HG02852 (cell line): ENCODE data around the gene LDLRAD3.

Experiments used
- ATAC-seq: cut with Tn5 transposase; IDR thresholded peaks from one replicate; pipeline ENCODE4 v1.9.1; 2021; ENCODE audit warnings: mild to moderate bottlenecking, moderate library complexity; ENCODE audit not compliant: unreplicated experiment

LDLRAD3 gene

DNA sequence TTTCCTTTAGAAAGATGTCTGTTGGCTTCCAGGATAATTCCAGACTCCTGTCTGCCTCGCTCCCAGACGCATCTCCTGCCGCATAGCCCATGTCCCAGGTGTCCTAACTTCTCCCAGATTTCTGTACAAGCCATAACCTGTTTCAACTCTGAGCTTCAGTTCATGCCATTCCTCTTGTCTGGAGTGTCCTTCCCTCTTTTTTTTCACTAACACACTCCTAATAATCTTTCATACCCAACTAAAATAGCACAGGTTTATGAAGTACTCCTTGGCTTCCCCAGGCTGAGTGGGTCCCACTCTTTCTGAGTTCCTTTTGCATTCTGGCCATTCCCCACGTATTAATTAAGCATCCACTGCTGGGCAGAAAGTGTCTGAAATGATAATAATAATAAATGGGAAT lies 123.0 kb downstream of the LDLRAD3 start:
- no peak for ATAC-seq

DNA sequence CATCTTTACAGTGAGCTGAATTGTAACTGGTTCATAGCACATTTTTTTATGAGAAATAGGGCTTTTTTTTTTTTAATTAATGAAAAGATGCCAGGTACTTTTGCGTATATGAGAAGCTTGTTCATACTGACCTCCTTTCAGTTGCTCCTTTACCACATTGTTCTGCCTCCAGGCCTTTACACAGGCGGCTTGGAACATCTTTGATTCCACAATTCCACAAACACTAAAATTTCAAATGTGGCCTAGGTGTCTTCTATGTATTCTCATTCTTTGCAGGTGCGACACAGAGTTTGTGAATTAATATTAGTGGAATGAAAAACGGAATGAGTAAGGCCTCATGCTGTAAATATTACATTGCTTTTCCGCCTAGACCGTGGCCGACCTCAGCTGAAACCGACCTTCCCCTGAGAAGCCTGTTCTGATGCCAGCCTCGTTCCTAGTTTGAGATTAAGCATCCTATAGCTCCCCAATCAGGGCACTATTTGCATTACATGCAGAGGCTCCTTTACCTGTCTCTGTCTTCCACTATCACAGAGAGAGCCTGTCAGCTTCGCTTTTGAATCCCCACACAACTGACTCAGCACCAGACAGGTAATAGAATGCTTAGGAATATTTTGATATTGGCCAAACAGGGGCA lies 125.8 kb downstream of the LDLRAD3 start:
- no peak for ATAC-seq

DNA sequence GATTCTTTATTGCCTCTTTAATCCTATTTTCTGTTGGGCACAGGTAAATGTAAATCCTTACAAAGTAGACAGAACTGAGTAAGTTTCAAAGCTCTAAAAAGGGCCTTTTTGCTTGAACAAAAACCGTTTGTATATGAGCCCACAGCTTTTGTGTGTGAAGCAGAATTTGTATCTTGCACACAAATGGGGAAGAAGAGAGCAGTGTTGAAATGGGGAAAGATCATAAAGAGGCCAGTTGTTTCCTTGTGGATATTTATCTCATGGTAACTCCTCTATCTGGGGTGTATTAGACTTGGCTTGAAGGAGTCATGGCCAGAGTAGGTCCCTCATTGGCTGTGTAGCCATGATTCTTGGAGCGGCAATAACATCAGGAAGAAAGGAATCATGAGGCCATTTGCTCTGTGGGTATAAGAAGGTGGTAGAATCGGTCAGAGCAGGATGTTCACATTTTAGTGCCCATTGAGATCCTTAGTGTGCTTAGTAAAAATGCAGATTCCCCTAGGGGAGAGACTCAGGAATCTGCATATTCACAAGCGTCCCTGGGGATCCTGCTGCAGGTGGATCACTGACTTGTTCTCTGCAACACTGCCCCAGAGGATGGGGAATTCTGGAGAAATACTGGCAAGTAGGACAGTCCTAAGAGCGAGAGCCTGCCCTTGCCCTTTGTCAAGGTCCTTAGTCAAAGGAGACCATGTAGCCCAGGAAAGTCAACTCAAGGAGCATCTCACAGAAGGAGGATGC lies 126.5 kb downstream of the LDLRAD3 start:
- no peak for ATAC-seq

DNA sequence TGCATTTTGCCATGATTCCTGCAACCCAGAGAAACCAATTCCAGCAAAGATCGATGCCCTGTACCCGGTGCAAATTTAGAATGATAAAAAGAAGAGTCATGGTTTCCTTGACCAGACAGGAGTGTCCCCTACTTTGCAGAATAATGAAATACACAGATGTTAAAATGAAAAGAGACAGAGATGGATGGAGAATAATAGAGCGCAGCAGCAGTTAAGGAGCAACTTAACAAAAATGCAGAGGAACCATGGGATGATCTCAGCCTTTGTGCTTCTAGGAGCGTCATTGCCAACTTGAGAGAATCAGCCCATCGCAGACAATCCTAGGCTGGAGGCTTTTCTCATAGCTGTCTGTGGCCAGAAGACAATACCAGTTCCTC lies 127.1 kb downstream of the LDLRAD3 start:
- no peak for ATAC-seq

DNA sequence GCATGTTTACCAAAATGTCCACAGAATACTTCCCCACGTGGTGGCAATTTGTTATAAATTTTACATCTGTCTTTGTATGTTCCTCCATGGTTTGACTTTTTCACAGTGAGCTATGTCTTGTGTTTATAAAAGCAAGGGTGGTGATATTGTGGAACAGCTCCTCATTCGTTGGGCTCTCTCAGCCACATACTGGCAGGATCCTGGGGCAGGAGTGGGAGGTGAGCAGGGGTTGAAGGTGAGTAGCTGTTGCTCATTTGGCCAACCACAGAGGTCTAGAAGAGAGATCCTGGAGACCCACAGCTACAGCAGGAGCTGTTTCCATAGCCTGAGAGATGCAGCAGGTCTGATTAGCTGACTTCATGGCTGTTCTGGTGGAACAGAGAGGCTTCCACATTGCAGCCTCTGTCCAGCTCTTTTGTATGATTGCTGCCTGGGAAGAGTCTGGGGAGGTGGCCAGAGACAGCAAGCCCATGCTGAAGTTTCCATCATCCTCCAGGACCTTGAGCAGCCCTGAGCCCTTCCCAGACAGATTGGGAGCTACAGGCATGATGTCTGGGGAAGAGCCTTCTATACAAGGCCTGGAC lies 128.1 kb downstream of the LDLRAD3 start:
- no peak for ATAC-seq

DNA sequence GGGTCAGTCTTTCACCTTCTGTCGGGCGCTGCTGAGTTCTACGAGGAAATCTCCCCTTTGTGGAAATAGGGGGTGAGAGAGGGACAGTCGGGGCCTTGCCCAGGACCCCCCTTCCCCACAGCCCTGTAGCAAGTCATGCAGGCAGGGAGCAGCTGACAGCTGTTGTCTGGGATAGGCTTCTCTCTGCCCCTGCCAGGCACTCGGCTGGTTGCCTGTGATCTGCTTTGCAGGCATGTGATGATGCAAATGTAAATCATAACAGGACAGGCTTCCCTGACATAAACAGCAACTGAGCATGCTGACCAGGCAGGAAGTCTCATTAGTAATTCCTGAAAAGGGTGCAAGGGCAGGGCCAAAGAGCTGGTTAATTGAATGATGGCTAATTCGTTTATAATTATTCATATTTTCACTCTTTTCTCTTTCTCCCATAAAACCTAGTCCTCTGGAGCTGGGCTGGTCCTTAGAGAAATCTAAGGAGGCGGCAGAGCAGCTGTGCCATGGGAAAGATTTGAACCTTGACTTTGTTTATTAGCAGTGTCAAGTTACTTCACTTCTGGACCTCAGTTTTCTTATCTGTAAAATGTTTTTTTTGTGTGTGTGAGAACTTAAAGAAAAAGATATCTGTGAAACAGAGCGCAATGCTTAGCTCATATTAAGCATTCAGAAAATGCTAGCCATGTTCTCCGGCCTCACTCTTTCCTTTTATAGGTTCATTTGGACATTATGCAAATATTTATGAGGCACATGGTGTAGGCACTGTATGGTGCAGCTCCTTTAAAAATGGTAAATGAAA lies 129.7 kb downstream of the LDLRAD3 start:
- no peak for ATAC-seq

DNA sequence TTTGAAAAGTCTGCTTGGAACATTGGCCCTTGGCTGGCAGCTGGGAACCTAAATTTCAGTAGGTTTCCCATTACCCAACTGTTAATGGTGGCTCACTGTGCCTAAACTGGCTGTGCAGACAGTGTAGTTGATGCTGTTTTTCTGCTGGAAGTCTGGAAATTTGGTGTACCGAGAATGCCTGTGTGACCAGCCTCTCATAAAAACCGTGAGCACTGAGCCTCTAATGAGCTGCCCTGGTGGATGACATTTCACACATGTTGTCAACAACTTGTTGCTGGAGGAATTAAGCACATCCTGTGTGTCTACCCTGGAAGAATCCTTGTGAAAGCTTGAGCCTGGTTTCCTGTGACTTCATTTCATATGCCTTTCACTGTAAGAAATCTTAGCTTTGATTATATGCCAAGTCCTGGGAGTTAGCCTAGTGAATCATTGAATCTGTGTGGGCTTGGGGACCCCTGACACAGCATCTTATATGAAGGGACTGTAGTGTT lies 131.1 kb downstream of the LDLRAD3 start:
- no peak for ATAC-seq

DNA sequence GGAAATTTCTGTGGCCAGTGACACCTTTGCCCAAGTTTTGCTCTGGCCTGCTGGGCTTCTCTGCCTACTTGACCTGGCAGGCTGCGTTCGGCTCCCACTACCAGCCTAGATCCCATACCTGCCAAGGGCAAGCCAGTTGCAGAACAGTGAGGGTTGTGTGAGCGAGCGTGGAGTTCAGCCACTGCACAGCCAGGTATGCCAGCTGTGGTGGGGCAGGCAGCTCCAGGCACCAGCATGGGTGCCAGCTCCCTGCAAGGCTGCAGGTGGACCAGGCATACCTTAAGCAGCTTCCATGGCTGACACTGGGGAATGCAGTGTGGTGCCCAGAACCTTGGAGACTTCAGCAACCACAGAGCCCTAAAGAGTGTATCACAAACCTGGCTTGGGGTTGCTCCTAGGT lies 133.5 kb downstream of the LDLRAD3 start:
- no peak for ATAC-seq

DNA sequence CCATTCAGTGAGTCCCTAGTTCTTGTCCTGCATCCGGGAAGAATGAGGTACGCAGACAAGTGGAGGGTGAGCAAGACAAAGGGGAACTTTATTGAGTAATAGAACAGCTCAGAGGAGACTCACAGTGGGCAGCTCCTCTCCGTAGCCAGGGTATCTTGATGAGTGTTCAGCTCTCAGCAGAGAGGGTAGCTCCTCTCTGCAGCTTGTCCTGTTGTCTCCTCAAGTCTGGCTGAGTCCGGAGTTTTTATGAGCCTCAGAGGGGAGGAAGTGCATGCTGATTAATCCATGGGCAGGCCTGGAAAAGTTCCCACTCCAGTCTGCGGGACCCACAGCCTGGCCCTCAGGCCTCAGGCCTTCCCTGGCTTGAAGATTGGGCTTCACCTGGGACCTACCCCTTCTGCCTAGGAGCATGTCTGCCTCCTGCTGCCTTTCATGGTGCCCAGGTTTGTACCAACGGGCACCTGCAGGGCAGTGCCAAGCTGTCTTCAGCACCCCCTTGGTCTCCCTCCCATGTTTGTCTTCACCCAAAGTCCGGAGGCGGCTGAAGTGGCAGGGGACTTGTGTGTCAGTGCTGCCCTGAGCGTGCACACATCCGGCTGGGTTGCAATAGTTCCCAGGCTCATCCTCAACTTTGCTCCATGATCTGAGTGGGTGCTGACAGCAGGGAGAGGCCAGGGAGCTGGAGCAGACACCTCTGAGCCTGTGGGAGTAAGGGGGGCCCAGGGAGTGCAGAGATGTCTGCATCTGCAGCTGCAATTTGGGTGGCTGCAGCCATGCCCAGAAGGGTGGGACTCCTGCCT lies 134.2 kb downstream of the LDLRAD3 start:
- no peak for ATAC-seq

DNA sequence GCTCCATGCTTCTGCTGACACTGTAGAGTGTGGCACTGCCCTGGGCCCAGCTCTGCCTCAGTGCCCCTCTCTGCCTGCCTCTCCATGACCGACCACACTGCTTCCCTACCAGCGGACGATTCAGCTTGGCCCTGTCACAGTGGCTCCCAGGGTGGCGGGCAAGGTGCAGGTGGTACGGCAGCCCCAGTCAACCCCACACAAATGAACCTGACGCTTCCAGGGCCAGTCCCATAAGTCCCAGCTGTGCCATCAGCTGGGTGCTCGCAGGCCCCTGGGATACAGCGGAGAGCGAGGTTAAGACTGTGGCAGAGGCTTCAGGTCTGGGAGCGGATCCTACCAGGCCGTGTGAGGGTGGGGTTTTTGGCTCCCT lies 134.8 kb downstream of the LDLRAD3 start:
- no peak for ATAC-seq

DNA sequence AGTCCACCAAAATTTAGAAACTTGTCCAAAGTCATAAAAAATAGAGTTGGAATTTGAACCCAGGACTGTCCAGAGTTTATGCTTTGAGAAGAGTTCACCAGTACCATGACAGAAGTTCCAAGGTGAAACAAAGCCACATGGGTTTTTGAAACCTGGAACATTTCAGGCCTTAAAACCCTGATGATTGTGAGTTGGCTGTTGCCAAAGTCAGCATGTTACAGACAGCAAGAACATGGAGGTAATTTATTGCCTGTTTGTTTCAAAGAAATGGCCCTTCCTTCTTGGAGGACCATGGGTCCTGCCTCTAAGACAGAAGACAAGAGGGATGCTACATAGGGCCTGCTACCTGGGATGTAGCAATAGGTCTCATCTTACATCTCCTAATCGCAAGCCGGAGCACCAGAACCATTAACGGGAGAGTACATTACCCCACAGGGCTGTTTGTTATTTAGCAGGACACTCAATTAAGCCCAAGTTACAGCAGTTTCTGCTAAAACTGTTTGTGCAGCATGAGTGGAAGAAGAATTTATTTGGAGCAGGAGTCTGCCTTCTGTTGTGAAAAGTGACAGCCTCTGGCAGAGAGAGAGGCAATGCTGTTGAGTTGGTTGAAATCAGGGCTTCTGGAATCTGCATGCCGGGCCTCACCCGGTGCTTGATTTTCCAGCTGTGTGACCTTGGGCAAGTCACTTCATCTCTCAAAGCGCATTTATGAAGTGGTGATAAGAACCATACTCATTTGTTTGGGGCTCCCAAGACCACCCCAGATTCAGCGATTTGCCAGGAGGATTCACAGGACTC lies 136.2 kb downstream of the LDLRAD3 start:
- no peak for ATAC-seq

DNA sequence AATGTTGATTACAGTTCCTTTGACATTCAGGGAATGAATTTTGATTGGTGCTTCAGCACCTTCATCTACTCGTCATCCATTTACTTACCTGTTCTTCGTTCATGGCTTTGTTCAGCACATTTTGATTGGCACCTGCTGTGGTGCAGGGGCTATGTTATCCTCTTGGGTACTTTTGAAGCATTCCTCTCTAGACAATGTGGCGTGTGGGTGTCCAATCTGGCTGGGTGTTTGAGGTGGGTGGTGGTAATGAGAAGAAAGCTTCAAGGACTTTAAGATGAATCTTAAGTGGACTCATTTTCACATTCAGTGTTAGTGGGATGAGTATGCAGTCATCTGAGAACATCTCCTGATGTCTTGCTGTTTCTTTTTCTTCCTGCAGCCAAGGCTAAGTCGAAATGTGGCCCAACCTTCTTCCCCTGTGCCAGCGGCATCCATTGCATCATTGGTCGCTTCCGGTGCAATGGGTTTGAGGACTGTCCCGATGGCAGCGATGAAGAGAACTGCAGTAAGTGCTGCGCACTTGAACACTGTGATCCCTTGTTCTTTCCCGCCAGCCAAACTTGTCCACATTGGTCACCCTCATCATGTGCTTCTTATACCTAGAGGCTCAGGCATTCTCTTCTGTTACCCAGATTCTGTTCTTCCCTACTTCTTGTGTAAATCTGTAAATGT lies 137.5 kb downstream of the LDLRAD3 start:
- ATAC-seq, result no peak

DNA sequence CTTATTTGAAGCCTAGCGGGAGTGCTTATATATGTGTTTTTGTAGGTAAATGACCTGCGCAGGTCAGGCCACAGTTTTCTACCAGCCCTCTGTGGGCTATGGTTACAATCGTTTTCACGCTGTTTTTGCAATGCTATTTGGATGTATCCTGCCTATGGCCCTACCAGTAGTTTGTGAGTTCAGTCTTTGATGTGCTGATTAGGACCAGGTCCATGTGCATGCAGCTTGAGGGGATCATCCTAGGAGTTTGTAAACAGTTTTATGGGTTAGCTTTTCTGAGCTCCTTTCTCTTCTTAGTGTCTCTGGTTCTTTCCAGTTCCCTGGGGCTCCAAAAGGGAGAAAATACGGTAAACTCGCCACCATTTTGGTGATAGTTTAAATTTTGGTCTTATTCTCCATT lies 142.5 kb downstream of the LDLRAD3 start:
- no peak for ATAC-seq

DNA sequence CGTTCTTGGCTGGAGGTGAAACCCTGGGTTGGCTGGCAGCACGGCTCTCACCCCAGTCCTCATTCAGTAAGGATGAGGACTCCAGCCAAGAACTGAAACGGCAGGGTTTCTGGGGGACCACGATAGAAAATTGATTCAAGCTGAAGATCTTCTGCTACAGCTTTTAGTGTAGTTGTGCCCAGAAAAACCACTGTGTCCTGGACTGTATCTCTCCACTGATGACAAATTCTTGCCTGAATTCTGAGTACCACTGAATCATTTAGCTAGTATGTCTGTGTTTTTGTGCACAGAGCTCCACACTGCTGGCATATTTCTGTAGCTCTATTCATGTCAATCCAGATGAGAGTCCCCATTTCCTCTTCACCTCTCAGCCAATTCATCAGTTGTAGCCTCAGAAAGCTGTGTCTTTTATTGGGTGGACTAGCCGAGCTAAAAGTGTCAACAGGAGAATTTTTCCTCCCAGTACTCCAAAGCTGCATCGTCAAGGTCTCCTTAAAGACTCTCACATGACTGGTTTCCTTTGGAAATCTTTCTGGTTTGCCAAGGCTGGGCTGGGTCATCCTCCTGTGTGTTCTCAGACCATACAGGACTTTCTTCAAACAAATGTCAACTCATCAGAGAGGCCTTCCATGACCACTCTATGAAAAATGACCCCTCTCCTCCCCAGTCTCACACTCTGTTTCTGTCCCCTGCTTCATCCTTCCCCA lies 144.6 kb downstream of the LDLRAD3 start:
- no peak for ATAC-seq

DNA sequence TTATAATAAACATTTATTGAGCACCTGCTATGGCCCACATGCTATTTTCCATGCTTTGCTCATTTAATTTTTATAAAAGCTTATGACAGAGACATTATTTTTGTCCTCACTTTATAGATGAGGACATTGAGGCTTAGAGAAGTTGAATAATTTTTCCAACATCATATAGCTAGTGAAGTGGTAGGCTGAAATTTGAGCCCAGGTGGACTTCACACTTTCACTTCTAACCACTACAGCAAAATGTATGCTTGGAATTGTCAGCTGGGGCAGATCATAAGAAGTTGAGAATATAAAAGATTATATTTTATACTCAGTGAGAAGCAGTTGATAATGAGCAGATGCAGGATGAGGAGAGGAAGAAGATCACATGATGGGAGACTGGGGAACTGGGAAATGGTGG lies 146.1 kb downstream of the LDLRAD3 start:
- ATAC-seq, result no peak

DNA sequence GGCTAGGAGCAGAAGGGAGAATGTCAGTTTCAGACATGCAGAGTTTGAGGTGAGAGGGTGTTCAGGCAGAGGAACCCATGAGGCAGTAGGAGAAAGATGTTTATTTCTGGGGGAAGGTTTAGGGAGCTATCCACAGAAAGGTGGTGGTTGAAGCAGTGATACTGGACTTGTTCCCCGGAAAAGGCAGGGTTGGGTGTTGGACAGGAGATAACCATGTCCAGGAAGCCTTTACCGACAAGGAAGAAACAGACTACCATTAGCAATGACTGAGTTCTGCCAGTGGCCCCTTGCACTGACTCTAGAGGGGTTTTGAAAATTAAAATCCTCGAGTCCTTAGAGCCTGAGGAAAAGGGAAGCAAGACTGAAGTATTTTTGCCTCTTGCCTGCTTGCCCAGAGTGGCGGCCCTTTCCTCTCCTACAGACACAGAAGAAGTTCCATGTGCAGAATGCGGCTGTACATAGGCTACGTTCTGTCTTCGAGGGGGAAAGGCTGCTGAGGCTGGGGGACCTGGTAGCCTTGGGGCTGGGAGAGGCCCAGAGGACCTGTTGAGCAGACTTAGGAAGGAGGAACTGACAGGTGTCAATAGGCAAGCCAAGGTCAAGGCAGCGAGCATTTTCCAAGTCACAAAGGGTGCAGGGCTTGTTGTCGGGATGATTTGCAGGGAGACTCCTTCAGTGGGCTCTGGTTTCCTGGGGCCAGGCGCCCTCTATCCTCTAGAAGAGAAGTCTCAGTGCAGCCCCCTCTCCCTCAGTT lies 146.7 kb downstream of the LDLRAD3 start:
- ATAC-seq, result no peak

DNA sequence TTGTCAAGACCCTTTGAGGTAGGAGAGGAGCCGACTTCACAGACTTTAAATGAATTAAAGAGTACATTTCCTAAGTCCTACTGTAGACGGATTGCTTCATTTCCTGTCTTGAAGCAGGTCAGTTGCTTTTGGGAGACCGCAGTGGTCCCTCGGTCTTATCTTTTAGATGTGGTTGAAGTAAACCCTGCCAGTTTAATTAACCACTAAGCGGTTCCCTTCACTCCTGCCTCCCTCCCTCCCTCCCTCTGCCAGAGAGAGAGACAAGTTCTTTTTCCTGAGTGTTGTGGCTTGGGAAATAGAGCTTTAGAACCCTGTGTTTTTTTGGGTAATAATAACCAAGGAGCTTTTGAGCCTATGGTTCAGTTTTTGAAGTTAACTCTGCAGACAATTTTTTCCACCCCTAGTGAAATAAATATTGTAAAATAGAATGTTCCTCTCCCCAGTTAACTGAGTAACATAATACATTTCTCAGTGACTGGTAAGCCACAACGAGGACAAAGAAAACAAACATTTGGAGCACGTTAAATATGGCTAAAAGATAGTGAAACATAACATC lies 147.5 kb downstream of the LDLRAD3 start:
- no peak for ATAC-seq
